OCI-LY3 (cell line): ENCODE measurements around the gene PIEZO2.

Experiments used
- H2AFZ ChIP-seq: fragments of 200-600, 300-600 bp; shearing (Covaris generic); 2 replicates; pipeline ENCODE4 v1.6.0; 2014; ENCODE audit warnings: antibody characterized with exemption, low read depth, low read length
- H3K27ac ChIP-seq: fragments of 200-600, 300-600 bp; sonication (generic); 2 replicates; pipeline ENCODE4 v1.5.1; 2014; ENCODE audit warnings: mild to moderate bottlenecking, low read length, moderate library complexity, mixed read lengths
- H3K27me3 ChIP-seq: fragments of 200-600, 300-600 bp; sonication (generic); 2 replicates; pipeline ENCODE4 v1.6.1; 2014; ENCODE audit warnings: low read depth, low read length, mixed read lengths
- H3K36me3 ChIP-seq: fragments of 200-600, 300-600 bp; sonication (generic); replicated peaks from 2 replicates; pipeline ENCODE3; 2014; ENCODE audit warnings: low read depth, low read length, mixed read lengths
- H3K4me1 ChIP-seq: fragments of 300-600, 200-600 bp; sonication (generic); 2 replicates; pipeline ENCODE4 v1.6.1; 2014; ENCODE audit warnings: low read length, mixed read lengths
- H3K4me2 ChIP-seq: fragments of 200-600, 300-600 bp; sonication (generic); 2 replicates; pipeline ENCODE4 v1.6.1; 2014; ENCODE audit warnings: low read length, mixed read lengths
- H3K4me3 ChIP-seq: fragments of 300-600, 200-600 bp; sonication (generic); 2 replicates; pipeline ENCODE4 v1.5.1; 2014; ENCODE audit warnings: antibody characterized with exemption, mild to moderate bottlenecking, low read length, moderate library complexity
- H3K79me2 ChIP-seq: fragments of 300-600, 200-600 bp; shearing (Covaris generic); 2 replicates; pipeline ENCODE4 v1.6.1; 2014; ENCODE audit warnings: mild to moderate bottlenecking, low read length, mixed read lengths
- H3K9ac ChIP-seq: fragments of 300-600, 200-600 bp; shearing (Covaris generic); 2 replicates; pipeline ENCODE4 v1.6.0; 2014; ENCODE audit warnings: mild to moderate bottlenecking, low read length, moderate library complexity
- H3K9me3 ChIP-seq: fragments of 200-600, 300-600 bp; shearing (Covaris generic); 2 replicates; pipeline ENCODE4 v1.6.1; 2014; ENCODE audit warnings: low read length, mixed read lengths; ENCODE audit not compliant: insufficient read depth
- H4K20me1 ChIP-seq: fragments of 200-600, 300-600 bp; sonication (generic); 2 replicates; pipeline ENCODE4 v1.6.1; 2016; ENCODE audit warnings: low read length, mixed read lengths; ENCODE audit not compliant: insufficient read depth
- EZH2phosphoT487 ChIP-seq: fragments of 200-600 bp; shearing (Covaris generic); IDR thresholded peaks from 2 replicates; pipeline ENCODE4 v1.6.1; 2018; ENCODE audit warnings: antibody characterized with exemption, mixed run types, low read depth
- TF ChIP-seq, protein P1 (sequence below): fragments of 200-600, 300-600 bp; sonication (generic); IDR thresholded peaks from 2 replicates; pipeline ENCODE4 v1.5.1; 2014; ENCODE audit warnings: antibody characterized with exemption, low read length, low read depth

Gene PIEZO2

DNA sequence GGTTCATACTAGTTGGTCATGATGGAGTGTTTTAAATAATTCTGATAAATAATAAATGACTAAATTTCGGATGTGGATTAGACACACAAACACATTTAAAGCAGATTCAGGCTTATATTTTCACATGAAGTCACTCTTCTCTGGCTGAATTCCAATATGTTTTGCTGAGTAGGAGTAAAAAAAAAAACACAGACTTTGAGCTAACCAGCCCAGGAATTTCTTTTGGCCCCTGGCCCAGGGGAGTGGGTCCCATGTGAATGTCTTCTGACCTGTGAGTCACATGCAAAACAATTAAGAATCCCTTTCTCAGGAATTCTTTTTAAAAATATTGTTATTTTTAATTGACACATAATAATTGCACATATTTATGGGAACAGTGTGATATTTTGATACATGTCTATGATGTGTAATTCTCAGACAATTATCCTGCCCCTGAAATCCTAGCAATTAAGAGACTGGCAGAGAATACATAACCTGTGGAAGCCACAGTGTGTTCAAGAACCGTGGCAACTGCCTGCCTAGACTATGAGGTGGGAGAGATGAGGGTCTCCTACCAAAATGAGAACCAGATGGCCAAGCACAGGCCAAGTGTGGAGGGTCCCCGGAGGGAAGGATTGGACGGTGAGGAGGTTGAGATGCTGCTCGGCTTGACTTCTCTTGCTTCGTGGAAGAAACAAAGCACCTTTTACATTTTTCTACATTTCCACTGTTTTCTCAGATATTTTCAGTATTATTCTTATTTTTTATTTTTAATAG is 236.4 kb downstream of the PIEZO2 start:
- Histone ChIP-seq H3K27me3 (no peaks in the 10 kb centered on the region), H3K4me2 (no peak overlapping the region), H3K27ac (no peak overlapping the region)

GRCh38 chr18:10909724-10910123 is 239.6 kb downstream of the PIEZO2 start:
- Histone ChIP-seq H3K9ac (no peak overlapping the region), H2AFZ (no peak overlapping the region), H4K20me1 (no peaks in the 10 kb centered on the region), H3K27ac (no peak overlapping the region), H3K79me2 (no peaks in the 10 kb centered on the region), H3K9me3 (no peaks in the 10 kb centered on the region), H3K4me1 (no peaks in the 10 kb centered on the region), H3K4me3 (no peak overlapping the region), H3K36me3 (no peaks in the 10 kb centered on the region), H3K4me2 (no peak overlapping the region), H3K27me3 (no peaks in the 10 kb centered on the region)
- TF ChIP-seq EZH2phosphoT487 = no peak
- TF ChIP-seq, protein P1, sequence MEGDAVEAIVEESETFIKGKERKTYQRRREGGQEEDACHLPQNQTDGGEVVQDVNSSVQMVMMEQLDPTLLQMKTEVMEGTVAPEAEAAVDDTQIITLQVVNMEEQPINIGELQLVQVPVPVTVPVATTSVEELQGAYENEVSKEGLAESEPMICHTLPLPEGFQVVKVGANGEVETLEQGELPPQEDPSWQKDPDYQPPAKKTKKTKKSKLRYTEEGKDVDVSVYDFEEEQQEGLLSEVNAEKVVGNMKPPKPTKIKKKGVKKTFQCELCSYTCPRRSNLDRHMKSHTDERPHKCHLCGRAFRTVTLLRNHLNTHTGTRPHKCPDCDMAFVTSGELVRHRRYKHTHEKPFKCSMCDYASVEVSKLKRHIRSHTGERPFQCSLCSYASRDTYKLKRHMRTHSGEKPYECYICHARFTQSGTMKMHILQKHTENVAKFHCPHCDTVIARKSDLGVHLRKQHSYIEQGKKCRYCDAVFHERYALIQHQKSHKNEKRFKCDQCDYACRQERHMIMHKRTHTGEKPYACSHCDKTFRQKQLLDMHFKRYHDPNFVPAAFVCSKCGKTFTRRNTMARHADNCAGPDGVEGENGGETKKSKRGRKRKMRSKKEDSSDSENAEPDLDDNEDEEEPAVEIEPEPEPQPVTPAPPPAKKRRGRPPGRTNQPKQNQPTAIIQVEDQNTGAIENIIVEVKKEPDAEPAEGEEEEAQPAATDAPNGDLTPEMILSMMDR = no peak

More for the DNA sequence above, 236.4 kb downstream of the PIEZO2 start:
- Histone ChIP-seq H3K4me1 (no peaks in the 10 kb centered on the region), H4K20me1 (no peaks in the 10 kb centered on the region), H3K9me3 (no peaks in the 10 kb centered on the region), H2AFZ (no peak overlapping the region), H3K4me3 (no peak overlapping the region), H3K9ac (no peak overlapping the region), H3K79me2 (no peaks in the 10 kb centered on the region), H3K36me3 (no peaks in the 10 kb centered on the region)
- TF ChIP-seq, protein P1 = no peak
- no peak for TF ChIP-seq EZH2phosphoT487

DNA sequence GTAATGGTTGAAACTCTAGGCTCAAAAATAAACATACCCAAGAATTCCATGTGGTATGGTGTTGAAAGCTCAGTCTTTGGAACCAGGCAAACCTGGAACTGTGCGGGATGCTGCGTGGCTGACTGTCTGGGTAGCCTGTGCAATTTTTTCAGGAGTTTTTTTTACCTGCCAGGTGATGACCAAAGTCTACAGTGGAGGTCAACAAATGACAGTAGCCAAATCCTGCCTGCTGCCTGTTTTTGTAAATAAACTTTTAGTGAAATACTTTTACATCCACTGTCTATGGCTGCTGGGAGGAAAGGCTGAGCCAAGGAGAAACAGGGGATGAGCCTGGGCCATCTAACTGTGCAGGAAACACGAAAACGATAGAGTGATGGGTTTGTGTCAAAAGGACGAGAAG is 240.6 kb downstream of the PIEZO2 start:
- Histone ChIP-seq H3K9ac (no peak overlapping the region), H3K9me3 (no peaks in the 10 kb centered on the region), H3K79me2 (no peaks in the 10 kb centered on the region), H3K4me1 (no peaks in the 10 kb centered on the region), H3K36me3 (no peaks in the 10 kb centered on the region), H3K27me3 (no peaks in the 10 kb centered on the region), H4K20me1 (no peaks in the 10 kb centered on the region), H3K4me2 (no peak overlapping the region), H2AFZ (no peak overlapping the region), H3K4me3 (no peak overlapping the region), H3K27ac (no peak overlapping the region)
- no peak for TF ChIP-seq EZH2phosphoT487
- TF ChIP-seq, protein P1 = no peak

- Histone ChIP-seq H3K79me2 (no peaks in the 10 kb centered on the region), H3K4me3 (no peak overlapping the region), H4K20me1 (no peaks in the 10 kb centered on the region), H3K27me3 (no peaks in the 10 kb centered on the region), H3K36me3 (no peaks in the 10 kb centered on the region), H3K4me1 (no peaks in the 10 kb centered on the region), H2AFZ (no peak overlapping the region), H3K9ac (no peak overlapping the region), H3K4me2 (no peak overlapping the region), H3K27ac (no peak overlapping the region), H3K9me3 (no peaks in the 10 kb centered on the region)
- no peak for TF ChIP-seq EZH2phosphoT487
- TF ChIP-seq, protein P1 = no peak
Observed at GRCh38 chr18:10907749-10908148, 241.6 kb downstream of the PIEZO2 start.
